NCI-H146 treated with DMSO at 0.1 percent for 48 hours (cell line): ENCODE results near the gene PHOX2B.

ENCODE experiments used
- DNase-seq: peaks from one replicate; lab custom pipeline; 2025; ENCODE audit not compliant: unreplicated experiment; lab: John Stamatoyannopoulos, UW

PHOX2B gene

GRCh38 chr4:41748571-41749475 is at the start of gene PHOX2B:
Gene PHOX2B, minus strand, starts transcription at chr4:41748725. Its CDS starts 115 bp downstream, at chr4:41748610.
- no peak for DNase-seq

GRCh38 chr4:41797260-41797659 is 48.7 kb upstream of the PHOX2B start:
- no peak for DNase-seq

GRCh38 chr4:41796545-41797210 is 48.2 kb upstream of the PHOX2B start:
- no peak for DNase-seq

- DNase-seq: no peak
Observed at GRCh38 chr4:41795796-41796385, 47.4 kb upstream of the PHOX2B start.

- DNase-seq: no peak
Observed at GRCh38 chr4:41792166-41792565, 43.6 kb upstream of the PHOX2B start.

- no peak for DNase-seq
Observed at GRCh38 chr4:41791557-41791956, 43.0 kb upstream of the PHOX2B start.

GRCh38 chr4:41787931-41788330 is 39.4 kb upstream of the PHOX2B start:
- no peak for DNase-seq

GRCh38 chr4:41785665-41786064 is 37.1 kb upstream of the PHOX2B start:
- no peak for DNase-seq

GRCh38 chr4:41784191-41784979 is 35.9 kb upstream of the PHOX2B start:
- no peak for DNase-seq

- DNase-seq: no peak
Observed at GRCh38 chr4:41776466-41776865, 27.9 kb upstream of the PHOX2B start.

GRCh38 chr4:41763729-41764128 is 15.2 kb upstream of the PHOX2B start:
- DNase-seq: no peak

GRCh38 chr4:41758884-41759283 is 10.4 kb upstream of the PHOX2B start:
- DNase-seq: no peak

- DNase-seq: no peak
Observed at GRCh38 chr4:41757521-41758156, 9.1 kb upstream of the PHOX2B start.

GRCh38 chr4:41753942-41754341 is 5.4 kb upstream of the PHOX2B start:
- DNase-seq: no peak

GRCh38 chr4:41752081-41752836 is 3.7 kb upstream of the PHOX2B start:
- no peak for DNase-seq

- DNase-seq: no peak
Observed at GRCh38 chr4:41751449-41752061, 3.0 kb upstream of the PHOX2B start.

- DNase-seq: no peak
Observed at GRCh38 chr4:41750626-41751448, 2.3 kb upstream of the PHOX2B start.

GRCh38 chr4:41750121-41750625 is 1.6 kb upstream of the PHOX2B start:
- DNase-seq: no peak
